Loucy (cell line): ENCODE measurements around the gene DCAF17.

Experiments used
- H2AFZ ChIP-seq: fragments of 200-600 bp; sonication (generic); 2 replicates; pipeline ENCODE4 v1.6.0; 2016; ENCODE audit warnings: antibody characterized with exemption, mild to moderate bottlenecking, low read length, moderate library complexity
- H3F3A ChIP-seq: fragments of 200-600 bp; 2 replicates; pipeline ENCODE4 v1.6.0; 2016; ENCODE audit warnings: antibody characterized with exemption, low read depth, mild to moderate bottlenecking
- H3K27me3 ChIP-seq: fragments of 200-600 bp; sonication (generic); 2 replicates; pipeline ENCODE4 v1.6.1; 2014; ENCODE audit warnings: low read length, mild to moderate bottlenecking; ENCODE audit not compliant: insufficient read depth, poor library complexity, severe bottlenecking
- H3K36me3 ChIP-seq: fragments of 200-600 bp; sonication (generic); 2 replicates; pipeline ENCODE4 v1.6.1; 2016; ENCODE audit warnings: low read length; ENCODE audit not compliant: insufficient read depth
- H3K4me1 ChIP-seq: fragments of 200-600 bp; sonication (generic); 2 replicates; pipeline ENCODE4 v1.5.1; 2014; ENCODE audit warnings: low read length, mild to moderate bottlenecking; ENCODE audit not compliant: insufficient read depth, poor library complexity, severe bottlenecking
- H3K4me2 ChIP-seq: fragments of 200-600 bp; sonication (generic); 2 replicates; pipeline ENCODE4 v1.6.0; 2014; ENCODE audit warnings: antibody characterized with exemption, low read length, low read depth, mild to moderate bottlenecking; ENCODE audit not compliant: poor library complexity, severe bottlenecking
- H3K4me3 ChIP-seq: fragments of 200-600 bp; sonication (generic); 2 replicates; pipeline ENCODE4 v1.5.1; 2014; ENCODE audit warnings: low read length, mild to moderate bottlenecking, mixed read lengths; ENCODE audit not compliant: poor library complexity, severe bottlenecking
- H3K79me2 ChIP-seq: fragments of 200-600 bp; sonication (generic); 2 replicates; pipeline ENCODE4 v1.6.1; 2014; ENCODE audit warnings: low read length; ENCODE audit not compliant: insufficient read depth
- H3K9ac ChIP-seq: fragments of 200-600 bp; sonication (generic); 2 replicates; pipeline ENCODE4 v1.6.0; 2014; ENCODE audit warnings: mild to moderate bottlenecking, low read depth, low read length, moderate library complexity; ENCODE audit not compliant: poor library complexity, severe bottlenecking
- H3K9me2 ChIP-seq: fragments of 200-600 bp; sonication (generic); replicated peaks from 2 replicates; pipeline ENCODE4 v1.6.1; 2016; ENCODE audit warnings: low read depth, low read length, mixed read lengths
- H3K9me3 ChIP-seq: fragments of 200-600 bp; sonication (generic); 2 replicates; pipeline ENCODE4 v1.6.1; 2014; ENCODE audit warnings: mild to moderate bottlenecking, antibody characterized with exemption, low read length, low read depth; ENCODE audit not compliant: insufficient read depth
- H4K20me1 ChIP-seq: fragments of 200-600 bp; sonication (generic); 2 replicates; pipeline ENCODE4 v1.6.0; 2014; ENCODE audit warnings: antibody characterized with exemption, low read length, mild to moderate bottlenecking; ENCODE audit not compliant: insufficient read depth, poor library complexity, severe bottlenecking
- CTCF ChIP-seq: fragments of 200-600 bp; sonication (generic); conservative IDR thresholded peaks from 2 replicates; pipeline ENCODE4 v1.5.1; 2014; ENCODE audit warnings: mild to moderate bottlenecking, antibody characterized with exemption, low read length
- EZH2phosphoT487 ChIP-seq: fragments of 200-600 bp; IDR thresholded peaks from 2 replicates; pipeline ENCODE4 v1.6.1; 2018; ENCODE audit warnings: antibody characterized with exemption, mild to moderate bottlenecking, moderate library complexity, borderline replicate concordance

Gene DCAF17

GRCh38 chr2:171521361-171522051 is 87.5 kb downstream of the DCAF17 start:
- Histone ChIP-seq H3K4me2 (peak overlapping the region; percentile 84), H3K9me3 (no peaks in the 10 kb centered on the region), H3K36me3 (no peaks in the 10 kb centered on the region), H3K4me1 (peaks cover 42% of the 10 kb centered on the region), H2AFZ (peak overlapping the region; percentile 93), H3K9ac (peak overlapping the region; percentile 87), H3F3A (no peaks in the 10 kb centered on the region), H4K20me1 (peaks cover 5% of the 10 kb centered on the region), H3K27me3 (no peaks in the 10 kb centered on the region), H3K9me2 (no peaks in the 10 kb centered on the region), H3K4me3 (peak overlapping the region; percentile 83), H3K79me2 (peaks cover 39% of the 10 kb centered on the region)
- TF ChIP-seq EZH2phosphoT487 (no peak), CTCF (no peak)

GRCh38 chr2:171522052-171522787 is 88.2 kb downstream of the DCAF17 start, which contains the start of gene CYBRD1:
TSS of gene CYBRD1 (plus strand) at chr2:171522474. CDS start at chr2:171522546, 72 bp downstream.
- Histone ChIP-seq H3K4me1 (peaks cover 42% of the 10 kb centered on the region), H3K27me3 (no peaks in the 10 kb centered on the region), H3K9me3 (no peaks in the 10 kb centered on the region), H3K79me2 (peaks cover 44% of the 10 kb centered on the region), H3K4me3 (peak within 1 kb of the TSS; percentile 83), H3F3A (no peaks in the 10 kb centered on the region), H3K36me3 (no peaks in the 10 kb centered on the region), H2AFZ (peak within 1 kb of the TSS; percentile 93), H3K9me2 (no peaks in the 10 kb centered on the region), H3K4me2 (peak within 1 kb of the TSS; percentile 84), H3K9ac (peak within 1 kb of the TSS; percentile 87), H4K20me1 (peaks cover 5% of the 10 kb centered on the region)
- TF ChIP-seq CTCF (peak; percentile 53), EZH2phosphoT487 (no peak)

- Histone ChIP-seq H3K4me2 (peak overlapping the region; percentile 84), H3K9me3 (no peaks in the 10 kb centered on the region), H4K20me1 (peaks cover 5% of the 10 kb centered on the region), H2AFZ (peak overlapping the region; percentile 93), H3K9ac (peak overlapping the region; percentile 87), H3K9me2 (no peaks in the 10 kb centered on the region), H3K79me2 (peaks cover 49% of the 10 kb centered on the region), H3K36me3 (no peaks in the 10 kb centered on the region), H3K4me1 (peaks cover 42% of the 10 kb centered on the region), H3K4me3 (peak overlapping the region; percentile 83), H3F3A (no peaks in the 10 kb centered on the region), H3K27me3 (no peaks in the 10 kb centered on the region)
- no peak for TF ChIP-seq CTCF
- TF ChIP-seq EZH2phosphoT487 = no peak
Observed at GRCh38 chr2:171522788-171523087, 88.7 kb downstream of the DCAF17 start.
